A673 (cell line): ENCODE results near the gene SIRT2.

Source experiments
- EZH2 ChIP-seq: fragments of 200-600 bp; sonication (generic); IDR thresholded peaks from 2 replicates; pipeline ENCODE4 v1.6.1; 2017; ENCODE audit warnings: borderline replicate concordance, low read depth, mild to moderate bottlenecking, mixed read lengths, antibody characterized with exemption, low read length; ENCODE audit not compliant: poor library complexity, severe bottlenecking
- TF ChIP-seq, protein P1 (sequence below): fragments of 300-800, 200-600 bp; sonication (generic); conservative IDR thresholded peaks from 2 replicates; pipeline ENCODE4 v1.5.1; 2017; ENCODE audit warnings: low read depth, mild to moderate bottlenecking, antibody characterized with exemption, low read length, moderate library complexity, mixed read lengths

DNA sequence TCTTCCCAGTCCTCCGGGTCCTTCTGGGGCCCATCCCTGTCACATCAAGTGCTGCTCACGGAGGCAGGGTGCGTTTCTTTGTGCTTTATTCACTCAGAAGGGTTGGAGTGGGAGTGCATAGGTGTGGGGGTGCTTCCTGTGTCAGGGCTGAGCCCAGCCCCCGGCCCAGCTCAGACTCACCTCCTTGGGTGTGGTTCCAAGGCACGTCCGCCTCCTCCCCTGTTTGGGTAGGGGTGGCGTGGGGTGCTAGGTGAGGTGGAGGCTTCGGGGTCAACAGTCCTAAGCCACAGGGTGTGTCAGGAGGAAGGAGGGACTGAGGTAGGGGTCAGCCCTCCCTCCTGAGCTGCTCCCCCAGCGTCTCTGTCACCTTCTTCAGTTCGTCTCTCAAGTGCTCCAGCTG lies 9.5 kb upstream of the SIRT2 start:
- TF ChIP-seq, protein P1, sequence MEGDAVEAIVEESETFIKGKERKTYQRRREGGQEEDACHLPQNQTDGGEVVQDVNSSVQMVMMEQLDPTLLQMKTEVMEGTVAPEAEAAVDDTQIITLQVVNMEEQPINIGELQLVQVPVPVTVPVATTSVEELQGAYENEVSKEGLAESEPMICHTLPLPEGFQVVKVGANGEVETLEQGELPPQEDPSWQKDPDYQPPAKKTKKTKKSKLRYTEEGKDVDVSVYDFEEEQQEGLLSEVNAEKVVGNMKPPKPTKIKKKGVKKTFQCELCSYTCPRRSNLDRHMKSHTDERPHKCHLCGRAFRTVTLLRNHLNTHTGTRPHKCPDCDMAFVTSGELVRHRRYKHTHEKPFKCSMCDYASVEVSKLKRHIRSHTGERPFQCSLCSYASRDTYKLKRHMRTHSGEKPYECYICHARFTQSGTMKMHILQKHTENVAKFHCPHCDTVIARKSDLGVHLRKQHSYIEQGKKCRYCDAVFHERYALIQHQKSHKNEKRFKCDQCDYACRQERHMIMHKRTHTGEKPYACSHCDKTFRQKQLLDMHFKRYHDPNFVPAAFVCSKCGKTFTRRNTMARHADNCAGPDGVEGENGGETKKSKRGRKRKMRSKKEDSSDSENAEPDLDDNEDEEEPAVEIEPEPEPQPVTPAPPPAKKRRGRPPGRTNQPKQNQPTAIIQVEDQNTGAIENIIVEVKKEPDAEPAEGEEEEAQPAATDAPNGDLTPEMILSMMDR: no peak
- no peak for TF ChIP-seq EZH2
